HG02981 (cell line): ENCODE data around the gene TSPAN3.

Experiments used
- ATAC-seq: cut with Tn5 transposase; IDR thresholded peaks from one replicate; pipeline ENCODE4 v1.9.1; 2021; ENCODE audit warnings: mild to moderate bottlenecking, moderate library complexity; ENCODE audit not compliant: unreplicated experiment

Gene TSPAN3

DNA sequence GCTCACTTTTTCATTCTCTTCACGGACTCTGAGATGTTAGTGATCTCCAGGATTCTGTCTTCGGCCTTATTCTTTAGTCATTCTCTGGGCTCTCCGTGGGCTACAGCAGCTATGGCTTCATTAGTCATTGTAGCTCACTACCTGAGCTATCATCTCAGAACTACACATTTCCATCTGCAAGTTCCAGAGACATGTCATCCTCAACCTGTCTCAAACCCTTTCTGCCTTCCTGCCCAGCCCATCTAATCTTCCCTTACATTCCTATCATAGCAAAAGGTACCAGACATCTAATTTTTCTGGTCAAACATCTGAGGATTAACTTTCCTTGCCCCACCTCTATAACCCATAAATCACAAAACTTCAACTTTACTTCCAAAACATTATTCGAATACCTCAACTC lies 13.2 kb downstream of the TSPAN3 start:
- no peak for ATAC-seq

DNA sequence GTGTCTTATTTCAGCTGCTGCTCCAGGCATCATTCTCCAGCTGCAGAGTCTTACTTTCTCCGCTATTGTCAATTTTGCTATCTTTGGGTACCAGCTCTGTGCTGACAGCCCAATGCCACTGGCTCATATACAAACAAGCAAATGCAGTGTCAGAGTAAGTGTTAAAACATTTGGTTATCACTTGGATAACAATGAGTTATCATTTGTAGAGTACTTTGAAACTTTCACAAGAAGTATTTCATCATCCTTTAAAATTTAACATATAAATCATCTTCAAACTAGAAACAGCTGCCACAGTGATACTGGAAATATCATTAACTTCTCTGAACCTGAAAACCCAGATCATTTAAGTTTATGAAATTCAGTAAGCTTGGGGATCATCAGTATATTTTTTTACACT lies 13.8 kb downstream of the TSPAN3 start:
- no peak for ATAC-seq

GRCh38 chr15:77053709-77054108 lies 17.2 kb downstream of the TSPAN3 start:
- ATAC-seq = no peak

- no peak for ATAC-seq
Observed at GRCh38 chr15:77052556-77052955, 18.4 kb downstream of the TSPAN3 start.

DNA sequence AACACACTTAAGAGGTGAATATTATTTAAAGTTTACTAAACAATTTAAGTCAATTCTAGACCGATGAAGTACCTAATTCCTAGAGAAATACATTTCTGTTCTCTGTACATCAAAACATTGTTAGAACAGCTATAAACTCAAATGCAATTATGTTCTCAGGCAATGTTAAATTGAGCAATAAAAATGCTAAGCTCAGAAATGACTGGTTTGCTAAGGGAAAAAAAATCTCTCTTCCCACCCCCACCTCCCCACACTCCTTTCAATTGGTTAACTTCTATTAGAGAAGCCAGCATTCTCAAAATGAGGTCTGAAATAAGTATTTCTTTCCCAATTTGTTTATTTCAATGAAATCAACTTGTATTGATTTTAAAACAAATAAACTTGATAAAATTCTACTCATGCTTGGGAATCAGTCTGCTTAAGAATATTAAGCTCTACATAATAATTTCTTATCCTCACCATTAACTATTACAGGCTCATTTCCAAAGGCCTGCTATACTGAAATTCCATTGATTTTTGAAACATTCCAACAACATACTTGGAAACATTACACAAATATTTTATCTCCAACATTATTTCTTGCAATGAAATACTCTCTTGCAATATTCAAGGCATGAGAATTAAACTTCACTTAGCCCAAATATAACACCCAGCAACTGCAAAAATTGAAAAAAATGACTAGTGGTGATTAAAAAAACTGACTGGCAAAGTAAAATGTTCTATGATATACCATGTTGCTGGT lies 22.6 kb downstream of the TSPAN3 start:
- no peak for ATAC-seq

GRCh38 chr15:77046704-77047412 lies 24.1 kb downstream of the TSPAN3 start:
- no peak for ATAC-seq

GRCh38 chr15:77045985-77046384 lies 24.9 kb downstream of the TSPAN3 start:
- ATAC-seq = no peak

- no peak for ATAC-seq
Observed at GRCh38 chr15:77044228-77045042, 26.5 kb downstream of the TSPAN3 start.

- ATAC-seq = no peak
Observed at GRCh38 chr15:77042955-77043920, 27.7 kb downstream of the TSPAN3 start.

DNA sequence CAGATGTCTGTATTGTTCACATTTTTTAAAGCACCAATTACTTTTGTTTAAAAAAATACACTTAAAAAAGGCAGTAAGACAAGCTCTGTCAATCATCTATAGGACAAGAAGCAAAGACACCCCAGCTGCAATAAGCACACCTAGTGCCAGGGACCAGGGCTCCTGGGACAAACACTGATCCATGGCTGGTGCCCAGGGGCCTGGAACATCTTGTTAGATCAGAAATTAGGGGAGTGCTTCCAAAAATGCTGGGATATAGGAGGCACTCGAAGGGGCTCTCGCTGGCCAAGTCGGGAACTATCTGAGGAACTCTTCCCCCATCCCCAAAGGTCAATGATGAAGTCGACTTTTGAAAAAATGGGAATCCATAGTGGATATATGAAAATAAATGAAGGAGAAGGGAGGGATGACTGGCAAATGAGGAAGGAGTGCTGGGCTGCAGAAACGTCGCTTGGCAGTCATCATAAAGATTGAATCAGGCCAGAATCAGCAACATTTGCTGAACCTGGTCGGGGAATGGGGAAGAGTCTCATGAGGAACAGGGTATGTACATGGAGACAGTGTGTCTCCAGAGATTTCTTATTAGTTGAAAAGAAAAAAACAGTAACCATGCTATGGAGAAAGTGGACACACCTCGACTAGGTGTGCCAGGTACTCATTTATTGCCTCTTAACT lies 28.5 kb downstream of the TSPAN3 start:
- no peak for ATAC-seq

DNA sequence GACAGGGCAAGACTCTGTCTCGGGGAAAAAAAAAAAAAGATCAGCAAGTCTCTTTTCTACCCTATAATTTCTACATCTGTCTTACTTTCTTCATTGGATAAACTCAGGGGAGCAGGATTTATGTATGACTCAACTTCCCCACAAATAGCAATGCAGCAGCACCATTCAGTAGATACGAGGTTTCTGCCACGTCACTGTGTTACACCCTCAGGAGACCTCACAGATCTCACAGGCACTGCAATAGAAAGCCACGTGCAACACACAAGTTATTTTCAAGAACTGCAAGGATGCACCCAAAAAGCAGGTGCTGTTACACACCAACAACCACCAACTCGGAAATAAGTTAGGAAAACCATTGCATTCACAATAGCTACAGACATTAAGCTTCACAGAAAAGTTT lies 30.2 kb downstream of the TSPAN3 start:
- no peak for ATAC-seq

- no peak for ATAC-seq
Observed at GRCh38 chr15:77039848-77040247, 31.1 kb downstream of the TSPAN3 start.

GRCh38 chr15:77039217-77039533 lies 31.7 kb downstream of the TSPAN3 start:
- ATAC-seq = no peak

- ATAC-seq = no peak
Observed at GRCh38 chr15:77038312-77039216, 32.3 kb downstream of the TSPAN3 start.

DNA sequence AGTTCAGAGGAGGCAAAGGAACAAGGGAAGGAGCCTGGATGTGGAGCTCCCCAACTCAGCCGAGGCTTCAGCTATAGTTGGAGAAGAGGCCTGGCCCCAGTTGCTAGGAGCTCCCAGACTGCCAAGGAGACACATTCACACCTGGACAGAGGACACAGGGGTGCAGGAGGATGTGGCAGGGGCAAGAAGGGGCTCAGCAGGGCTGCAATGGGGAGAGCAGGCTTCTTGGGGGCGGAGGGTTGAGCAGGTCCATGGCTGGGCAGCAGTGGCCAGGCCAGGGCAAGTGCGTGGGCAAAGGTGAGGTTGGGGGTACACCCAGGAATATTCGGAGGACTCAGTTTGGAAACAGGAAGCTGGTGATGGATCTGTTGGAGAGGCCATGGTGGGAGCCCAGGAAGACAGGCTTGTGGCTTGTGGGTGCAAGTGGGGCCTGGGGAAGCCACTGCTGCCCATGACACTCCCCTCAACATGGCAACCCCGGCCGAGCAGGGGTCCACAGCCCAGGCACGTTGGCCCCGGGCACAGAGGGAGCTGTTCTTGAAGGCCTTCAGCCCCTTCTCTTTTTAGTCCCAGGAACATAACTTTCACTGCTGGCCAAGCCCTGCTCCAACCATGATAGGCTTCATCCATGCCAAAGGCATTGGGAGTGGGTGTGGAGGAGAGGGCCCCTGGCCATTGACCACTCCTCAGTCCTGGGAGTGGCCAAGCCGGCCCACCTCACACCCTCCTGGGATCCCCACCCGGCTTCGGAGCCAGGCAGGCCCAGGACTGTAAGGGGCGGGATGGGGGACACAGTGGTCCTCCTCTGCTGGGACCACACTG lies 33.3 kb downstream of the TSPAN3 start:
- ATAC-seq = no peak

DNA sequence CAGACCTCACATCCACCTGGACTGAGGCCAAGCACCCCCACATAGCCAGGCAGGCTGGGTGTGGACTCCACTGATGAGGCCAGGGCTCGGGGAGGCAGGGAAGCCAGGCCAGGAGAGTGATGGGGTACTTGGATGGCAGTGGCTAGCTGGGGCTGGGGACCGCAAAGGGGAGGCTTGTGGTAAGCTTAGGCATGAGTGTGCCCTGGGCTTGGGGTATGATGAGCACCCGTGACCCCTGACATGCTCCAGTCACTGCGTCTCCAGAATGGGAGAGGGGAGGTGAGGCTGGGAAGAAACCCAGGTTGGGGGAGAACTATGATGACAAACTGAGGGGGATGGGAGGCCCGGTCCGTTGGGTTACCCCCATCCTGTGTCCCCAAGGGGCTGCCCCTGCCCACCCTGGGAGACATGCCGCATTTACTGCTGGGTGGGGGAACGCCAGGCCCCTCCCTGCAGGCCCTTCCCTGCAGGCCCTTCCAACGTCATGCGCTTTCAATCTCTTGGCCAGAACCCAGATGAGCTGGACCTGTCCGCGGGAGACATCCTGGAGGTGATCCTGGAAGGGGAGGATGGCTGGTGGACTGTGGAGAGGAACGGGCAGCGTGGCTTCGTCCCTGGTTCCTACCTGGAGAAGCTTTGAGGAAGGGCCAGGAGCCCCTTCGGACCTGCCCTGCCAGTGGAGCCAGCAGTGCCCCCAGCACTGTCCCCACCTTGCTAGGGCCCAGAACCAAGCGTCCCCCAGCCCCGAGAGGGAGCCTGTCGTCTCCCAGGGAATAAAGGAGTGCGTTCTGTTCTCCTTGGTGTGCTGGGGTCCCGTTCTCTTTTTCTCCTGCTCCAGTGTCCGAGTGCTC lies 34.1 kb downstream of the TSPAN3 start:
- no peak for ATAC-seq

GRCh38 chr15:77035999-77036471 lies 34.9 kb downstream of the TSPAN3 start:
- no peak for ATAC-seq
